Activated T-cell treated with anti-CD3 and anti-CD28 coated beads, Interleukin-2, amount 50 U/mL, for 72 hours (primary cell): ENCODE results near the gene LRRC56. TPM values are rescaled to one million over a fixed set of nuclear protein-coding genes. Genes with fewer than 3 reads are reported as not detected.

Experiments
- ATAC-seq, 2 donors: fragments of 150-1000 bp; cut with Tn5 transposase; replicated peaks in 1 of 2; 2 replicates each; pipeline ENCODE4 v1.10.0; 2021; ENCODE audit warnings: moderate library complexity in 2 of 2, mild to moderate bottlenecking in 1 of 2
- DNase-seq, 2 donors: peaks; one replicate each; pipeline ENCODE4 v3.0.0; 2021 to 2022; ENCODE audit warnings: mixed read lengths in 1 of 2
- H3K27ac Mint-ChIP-seq: one replicate; pipeline ENCODE4 v1.8.0; 2022; ENCODE audit warnings: mild to moderate bottlenecking, moderate library complexity, mixed read lengths
- H3K27me3 Mint-ChIP-seq: one replicate; pipeline ENCODE4 v1.8.0; 2022; ENCODE audit warnings: low read depth, mixed read lengths
- H3K36me3 Mint-ChIP-seq, 2 donors: one replicate each; pipeline ENCODE4 v1.8.0; 2022; ENCODE audit warnings: mixed read lengths in 2 of 2, mild to moderate bottlenecking in 1 of 2; ENCODE audit not compliant: insufficient read depth in 2 of 2
- H3K4me1 Mint-ChIP-seq: one replicate; pipeline ENCODE4 v1.8.0; 2022; ENCODE audit warnings: low read depth, mixed read lengths
- H3K4me3 Mint-ChIP-seq, 2 donors: one replicate each; pipeline ENCODE4 v1.8.0; 2022; ENCODE audit warnings: mild to moderate bottlenecking in 2 of 2, mixed read lengths in 2 of 2, moderate library complexity in 2 of 2
- H3K9me3 Mint-ChIP-seq, 2 donors: one replicate each; pipeline ENCODE4 v1.8.0; 2022; ENCODE audit warnings: mixed read lengths in 2 of 2
- total RNA-seq, 2 donors: library from RNA; stranded (reverse); gene quantifications; one replicate each; pipeline ENCODE4 v1.2.3, GENCODE V29; 2022

Gene LRRC56
- total RNA-seq, 2 donors from 2014 or later: 1.2 to 3.1 TPM

GRCh38 chr11:592501-592900 is 55.2 kb downstream of the LRRC56 start:
- H3K9me3 Mint-ChIP-seq: no peaks in the 10 kb centered on the region
- peak overlapping the region; percentile 13 for H3K27ac Mint-ChIP-seq
- H3K4me3 Mint-ChIP-seq: no peak overlapping the region
- no peaks in the 10 kb centered on the region for H3K27me3 Mint-ChIP-seq
- H3K36me3 Mint-ChIP-seq: peaks cover 5 to 39% of the 10 kb centered on the region in 2 donors
- peaks cover 28% of the 10 kb centered on the region for H3K4me1 Mint-ChIP-seq
- ATAC-seq (no peak), DNase-seq (no peak)

GRCh38 chr11:592918-593317 is 55.6 kb downstream of the LRRC56 start:
- H3K27me3 Mint-ChIP-seq: no peaks in the 10 kb centered on the region
- H3K27ac Mint-ChIP-seq: no peak overlapping the region
- ATAC-seq: no peak
- H3K9me3 Mint-ChIP-seq: no peaks in the 10 kb centered on the region
- no peak overlapping the region for H3K4me3 Mint-ChIP-seq
- peaks cover 5 to 36% of the 10 kb centered on the region in 2 donors for H3K36me3 Mint-ChIP-seq
- no peak for DNase-seq
- peaks cover 24% of the 10 kb centered on the region for H3K4me1 Mint-ChIP-seq

- Mint-ChIP-seq H3K27ac (no peak overlapping the region), H3K4me3 (no peak overlapping the region), H3K9me3 (no peaks in the 10 kb centered on the region), H3K36me3 (peaks cover 5 to 36% of the 10 kb centered on the region in 2 donors), H3K27me3 (no peaks in the 10 kb centered on the region), H3K4me1 (peaks cover 20% of the 10 kb centered on the region)
- no peak for DNase-seq
- ATAC-seq: no peak
These were observed 56.0 kb downstream of the LRRC56 start for GRCh38 chr11:593347-593746.

- Mint-ChIP-seq H3K9me3 (no peaks in the 10 kb centered on the region), H3K4me1 (peaks cover 6% of the 10 kb centered on the region), H3K27ac (no peak overlapping the region), H3K27me3 (no peaks in the 10 kb centered on the region), H3K36me3 (peaks cover 7 to 28% of the 10 kb centered on the region in 2 donors), H3K4me3 (no peak overlapping the region)
- ATAC-seq: no peak
- DNase-seq: no peak
These were observed 58.1 kb downstream of the LRRC56 start for GRCh38 chr11:595400-595799.

GRCh38 chr11:596374-596773 is 59.0 kb downstream of the LRRC56 start:
- Mint-ChIP-seq H3K9me3 (no peaks in the 10 kb centered on the region), H3K27ac (no peak overlapping the region), H3K36me3 (peaks cover 7 to 28% of the 10 kb centered on the region in 2 donors), H3K4me1 (peaks cover 6% of the 10 kb centered on the region), H3K4me3 (no peak overlapping the region), H3K27me3 (no peaks in the 10 kb centered on the region)
- ATAC-seq (peak; percentile 57 to 61), DNase-seq (peak in 1 of 2 donors; percentile 30)

- DNase-seq (no peak), ATAC-seq (peak in 1 of 2 donors; percentile 37)
- Mint-ChIP-seq H3K36me3 (peaks cover 8 to 31% of the 10 kb centered on the region in 2 donors), H3K9me3 (no peaks in the 10 kb centered on the region), H3K4me3 (no peak overlapping the region), H3K27ac (no peak overlapping the region), H3K4me1 (peaks cover 6% of the 10 kb centered on the region), H3K27me3 (no peaks in the 10 kb centered on the region)
These were observed 59.9 kb downstream of the LRRC56 start for GRCh38 chr11:597166-597725.

GRCh38 chr11:598005-598680 is 60.8 kb downstream of the LRRC56 start:
- H3K27me3 Mint-ChIP-seq: no peaks in the 10 kb centered on the region
- H3K27ac Mint-ChIP-seq: no peak overlapping the region
- DNase-seq (no peak), ATAC-seq (no peak)
- peaks cover 5 to 28% of the 10 kb centered on the region in 2 donors for H3K36me3 Mint-ChIP-seq
- no peaks in the 10 kb centered on the region for H3K9me3 Mint-ChIP-seq
- no peak overlapping the region for H3K4me3 Mint-ChIP-seq
- peaks cover 6% of the 10 kb centered on the region for H3K4me1 Mint-ChIP-seq

GRCh38 chr11:601573-602245 is 64.4 kb downstream of the LRRC56 start:
- H3K9me3 Mint-ChIP-seq: no peaks in the 10 kb centered on the region
- no peak for ATAC-seq
- H3K27ac Mint-ChIP-seq: no peak overlapping the region

GRCh38 chr11:603154-603553 is 65.8 kb downstream of the LRRC56 start:
- no peaks in the 10 kb centered on the region for H3K27me3 Mint-ChIP-seq
- no peak overlapping the region for H3K27ac Mint-ChIP-seq
- DNase-seq: no peak
- H3K4me1 Mint-ChIP-seq: no peaks in the 10 kb centered on the region
- no peak overlapping the region for H3K4me3 Mint-ChIP-seq
- ATAC-seq: no peak
- H3K36me3 Mint-ChIP-seq: peaks cover 7 to 19% of the 10 kb centered on the region in 2 donors
- H3K9me3 Mint-ChIP-seq: no peaks in the 10 kb centered on the region

More at GRCh38 chr11:601573-602245, 64.4 kb downstream of the LRRC56 start:
- no peak for DNase-seq
- Mint-ChIP-seq H3K4me3 (no peak overlapping the region), H3K4me1 (peaks cover 6% of the 10 kb centered on the region), H3K36me3 (peaks cover 4 to 20% of the 10 kb centered on the region in 2 donors), H3K27me3 (no peaks in the 10 kb centered on the region)

Other genes with a start within 250 kb of the LRRC56 start
- gene PGGHG, start 248.4 kb upstream of the LRRC56 start, total RNA-seq: 100 to 1,000 TPM; 161 to 273 TPM
- gene IFITM5, start 238.0 kb upstream of the LRRC56 start, total RNA-seq: not detected
- 100 to 1,000 TPM; 542 to 639 TPM for gene IFITM2, start 229.7 kb upstream of the LRRC56 start, total RNA-seq
- gene IFITM1, start 223.5 kb upstream of the LRRC56 start, total RNA-seq: 100 to 1,000 TPM; 306 to 384 TPM
- 10 to 100 TPM; 24.4 to 75.8 TPM for gene IFITM3, start 216.7 kb upstream of the LRRC56 start, total RNA-seq
- 1 to 10 TPM; 2.1 to 2.7 TPM for gene B4GALNT4, start 168.0 kb upstream of the LRRC56 start, total RNA-seq
- gene PKP3, start 143.3 kb upstream of the LRRC56 start, total RNA-seq: 1 to 10 TPM in 1 of 2 donors, under 1 TPM in 1; 0.16 to 1.2 TPM
- 10 to 100 TPM; 59.3 to 68.4 TPM for gene SIGIRR, start 122.5 kb upstream of the LRRC56 start, total RNA-seq
- gene ANO9, start 95.5 kb upstream of the LRRC56 start, total RNA-seq: 10 to 100 TPM; 34.3 to 56.5 TPM
- 10 to 100 TPM; 20.6 to 22.5 TPM for gene PTDSS2, start 87.2 kb upstream of the LRRC56 start, total RNA-seq
- 10 to 100 TPM; 88.9 to 95.3 TPM for gene RNH1, start 30.3 kb upstream of the LRRC56 start, total RNA-seq
- gene HRAS, start 2.0 kb upstream of the LRRC56 start, total RNA-seq: 10 to 100 TPM; 28.8 to 40.1 TPM
- gene LMNTD2, start 23.2 kb downstream of the LRRC56 start, total RNA-seq: 1 to 10 TPM; 3.1 to 5.5 TPM
- gene RASSF7, start 23.4 kb downstream of the LRRC56 start, total RNA-seq: 10 to 100 TPM; 13.5 to 14.2 TPM
- gene PHRF1, start 38.9 kb downstream of the LRRC56 start, total RNA-seq: 10 to 100 TPM; 29.7 to 31.0 TPM
- 10 to 100 TPM; 46.7 to 95.8 TPM for gene IRF7, start 78.4 kb downstream of the LRRC56 start, total RNA-seq
- under 1 TPM in 1 of 2 donors, not detected in 1; 0.09 TPM for gene CDHR5, start 87.4 kb downstream of the LRRC56 start, total RNA-seq
- gene SCT, start 89.7 kb downstream of the LRRC56 start, total RNA-seq: not detected
- gene DRD4, start 99.7 kb downstream of the LRRC56 start, total RNA-seq: 1 to 10 TPM; 1.7 to 2.0 TPM
- 10 to 100 TPM; 40.5 to 66.1 TPM for gene DEAF1, start 157.7 kb downstream of the LRRC56 start, total RNA-seq
- gene TMEM80, start 158.3 kb downstream of the LRRC56 start, total RNA-seq: 10 to 100 TPM; 17.0 to 17.8 TPM
- 10 to 100 TPM; 11.4 to 15.7 TPM for gene EPS8L2, start 168.7 kb downstream of the LRRC56 start, total RNA-seq
- gene TALDO1, start 209.9 kb downstream of the LRRC56 start, total RNA-seq: 100 to 1,000 TPM; 152 to 155 TPM
- 10 to 100 TPM; 31.9 to 34.4 TPM for gene GATD1, start 240.0 kb downstream of the LRRC56 start, total RNA-seq